CD4-positive, alpha-beta T cell (primary cell): ENCODE data around the gene RCOR2. TPM values are rescaled to one million over a fixed set of nuclear protein-coding genes. Genes with fewer than 3 reads are reported as not detected.
A peak's percentile ranks its signal among the peaks of the same experiment; 100 is the strongest.

Source experiments
- ATAC-seq: fragments of 200-7000 bp; cut with Tn5 transposase; one replicate; pipeline ENCODE4 v1.10.0; 2022; ENCODE audit warnings: mild to moderate bottlenecking; ENCODE audit not compliant: poor library complexity
- CTCF ChIA-PET: fragments of 350-600 bp; sonication (Branson Sonifier 250); formaldehyde crosslinking; loops from one replicate; lab custom pipeline; 2021; ENCODE audit warnings: antibody characterized with exemption, inconsistent platforms; lab: Charles Lee
- POLR2A ChIA-PET: fragments of 350-600 bp; sonication (Branson Sonifier 250); formaldehyde crosslinking; loops from one replicate; lab custom pipeline; 2021; ENCODE audit warnings: antibody characterized with exemption, inconsistent platforms; lab: Charles Lee
- DNase-seq, 14 experiments: peaks; one replicate each; pipeline ENCODE4 v3.0.0-alpha.2; 2013 to 2020; ENCODE audit warnings: mixed read lengths in 2 of 14
- H3K27ac ChIP-seq, 2 donors: one replicate each; pipeline versions ENCODE4 v1.5.1 to v1.7.0; 2013; ENCODE audit warnings: low read length in 2 of 2, low read depth in 1 of 2, mild to moderate bottlenecking in 1 of 2
- H3K27me3 ChIP-seq, 2 experiments: 1 replicate in 1 of 2; 2 replicates in 1 of 2; pipeline versions ENCODE4 v1.6.1 to v1.7.0; 2013; ENCODE audit warnings: low read length in 2 of 2, control low read depth in 1 of 2, mild to moderate bottlenecking in 1 of 2, moderate library complexity in 1 of 2; ENCODE audit not compliant: insufficient read depth in 2 of 2, control insufficient read depth in 1 of 2
- H3K36me3 ChIP-seq: one replicate; pipeline ENCODE4 v1.6.1; 2013; ENCODE audit warnings: low read length, control low read depth; ENCODE audit not compliant: insufficient read depth
- H3K4me1 ChIP-seq: one replicate; pipeline ENCODE4 v1.6.1; 2013; ENCODE audit warnings: low read length, control low read depth; ENCODE audit not compliant: insufficient read depth
- H3K4me3 ChIP-seq: one replicate; pipeline ENCODE4 v1.5.1; 2013; ENCODE audit warnings: mild to moderate bottlenecking, low read length, moderate library complexity
- H3K9me3 ChIP-seq, 2 experiments: 1 replicate in 1 of 2; 2 replicates in 1 of 2; pipeline versions ENCODE4 v1.6.1 to v1.7.0; 2013; ENCODE audit warnings: low read length in 2 of 2, mild to moderate bottlenecking in 2 of 2, control low read depth in 1 of 2, moderate library complexity in 1 of 2; ENCODE audit not compliant: control insufficient read depth in 1 of 2, insufficient read depth in 1 of 2
- H3K27ac Mint-ChIP-seq: one replicate; pipeline ENCODE4 v1.8.0; 2020; ENCODE audit warnings: mixed read lengths
- H3K27me3 Mint-ChIP-seq: one replicate; pipeline ENCODE4 v1.8.0; 2021; ENCODE audit warnings: mixed read lengths
- H3K36me3 Mint-ChIP-seq: one replicate; pipeline ENCODE4 v1.8.0; 2021; ENCODE audit warnings: low read depth, mixed read lengths
- H3K4me1 Mint-ChIP-seq: one replicate; pipeline ENCODE4 v1.8.0; 2021; ENCODE audit warnings: low read depth, mixed read lengths
- H3K4me3 Mint-ChIP-seq: one replicate; pipeline ENCODE4 v1.8.0; 2020; ENCODE audit warnings: mild to moderate bottlenecking, mixed read lengths
- H3K9me3 Mint-ChIP-seq: one replicate; pipeline ENCODE4 v1.8.0; 2020; ENCODE audit warnings: mixed read lengths
- intact Hi-C, 2 experiments: fragments of 100-400 bp; cut with DNase I in 1 of 2; cut with micrococcal nuclease in 1 of 2; formaldehyde crosslinking; loops; one replicate each; pipeline versions ENCODE4 v1.15.1 to v1.9.0; 2023 to 2025; cut with DNase I, micrococcal nuclease
- total RNA-seq, 174 experiments: library from RNA in 2 of 174; stranded (reverse) in 2 of 174; gene quantifications; one replicate each; pipeline ENCODE4 v1.2.3 and lab custom pipeline; 2021 to 2026
- TF ChIP-seq, protein P1 (sequence below): fragments of 200-600 bp; IDR thresholded peaks from one replicate; pipeline ENCODE4 v1.8.0; 2022; ENCODE audit warnings: antibody characterized with exemption, mild to moderate bottlenecking

Gene RCOR2
- total RNA-seq, 2 experiments from 2014 or later: not detected

DNA sequence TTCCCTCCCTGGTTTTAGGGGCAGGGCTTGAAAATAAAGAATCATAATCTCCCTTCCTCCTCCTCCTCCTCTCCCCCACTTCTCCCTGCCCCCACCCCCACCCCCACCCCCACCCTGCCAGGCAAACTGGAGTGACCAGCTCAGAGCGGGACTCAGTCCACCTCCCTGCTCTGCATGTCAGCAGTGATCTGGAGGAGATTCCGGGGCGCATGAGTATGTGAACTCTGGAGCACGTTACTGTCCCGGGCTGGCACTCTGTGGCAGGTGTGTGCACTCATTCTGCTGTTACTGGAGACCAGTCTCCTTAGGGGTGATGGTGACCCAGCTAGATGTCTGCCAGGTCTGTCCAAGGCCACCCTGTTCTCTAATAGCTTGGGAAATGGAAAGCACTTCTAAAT lies 44.2 kb downstream of the RCOR2 start:
- Histone ChIP-seq H3K4me1 (peaks cover 79% of the 10 kb centered on the region), H3K36me3 (peaks cover 16% of the 10 kb centered on the region), H3K4me3 (no peak overlapping the region), H3K27ac (no peak overlapping the region), H3K9me3 (no peaks in the 10 kb centered on the region), H3K27me3 (no peaks in the 10 kb centered on the region)
- H3K4me1 Mint-ChIP-seq: peaks cover 79% of the 10 kb centered on the region
- H3K4me3 Mint-ChIP-seq: peak overlapping the region; percentile 64
- TF ChIP-seq, protein P1, sequence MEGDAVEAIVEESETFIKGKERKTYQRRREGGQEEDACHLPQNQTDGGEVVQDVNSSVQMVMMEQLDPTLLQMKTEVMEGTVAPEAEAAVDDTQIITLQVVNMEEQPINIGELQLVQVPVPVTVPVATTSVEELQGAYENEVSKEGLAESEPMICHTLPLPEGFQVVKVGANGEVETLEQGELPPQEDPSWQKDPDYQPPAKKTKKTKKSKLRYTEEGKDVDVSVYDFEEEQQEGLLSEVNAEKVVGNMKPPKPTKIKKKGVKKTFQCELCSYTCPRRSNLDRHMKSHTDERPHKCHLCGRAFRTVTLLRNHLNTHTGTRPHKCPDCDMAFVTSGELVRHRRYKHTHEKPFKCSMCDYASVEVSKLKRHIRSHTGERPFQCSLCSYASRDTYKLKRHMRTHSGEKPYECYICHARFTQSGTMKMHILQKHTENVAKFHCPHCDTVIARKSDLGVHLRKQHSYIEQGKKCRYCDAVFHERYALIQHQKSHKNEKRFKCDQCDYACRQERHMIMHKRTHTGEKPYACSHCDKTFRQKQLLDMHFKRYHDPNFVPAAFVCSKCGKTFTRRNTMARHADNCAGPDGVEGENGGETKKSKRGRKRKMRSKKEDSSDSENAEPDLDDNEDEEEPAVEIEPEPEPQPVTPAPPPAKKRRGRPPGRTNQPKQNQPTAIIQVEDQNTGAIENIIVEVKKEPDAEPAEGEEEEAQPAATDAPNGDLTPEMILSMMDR: no peak
- H3K36me3 Mint-ChIP-seq: peaks cover 31% of the 10 kb centered on the region
- intact Hi-C loops: no loop called here
- ATAC-seq (no peak), DNase-seq (no peak)
- H3K27me3 Mint-ChIP-seq: no peaks in the 10 kb centered on the region
- peak overlapping the region; percentile 48 for H3K27ac Mint-ChIP-seq
- CTCF ChIA-PET: interaction anchor here (1.3 to 2.0 kb wide), 2 partner anchors 35 to 73 kb away, joined by 3 to 12 read pairs; partner anchors contain the start of gene MARK2
- POLR2A ChIA-PET: interaction anchor here (1.0 to 1.1 kb wide), 3 partner anchors 11 to 34 kb away, joined by 3 to 4 read pairs (median 3); partner anchors contain the start of gene MARK2
- H3K9me3 Mint-ChIP-seq: no peaks in the 10 kb centered on the region

DNA sequence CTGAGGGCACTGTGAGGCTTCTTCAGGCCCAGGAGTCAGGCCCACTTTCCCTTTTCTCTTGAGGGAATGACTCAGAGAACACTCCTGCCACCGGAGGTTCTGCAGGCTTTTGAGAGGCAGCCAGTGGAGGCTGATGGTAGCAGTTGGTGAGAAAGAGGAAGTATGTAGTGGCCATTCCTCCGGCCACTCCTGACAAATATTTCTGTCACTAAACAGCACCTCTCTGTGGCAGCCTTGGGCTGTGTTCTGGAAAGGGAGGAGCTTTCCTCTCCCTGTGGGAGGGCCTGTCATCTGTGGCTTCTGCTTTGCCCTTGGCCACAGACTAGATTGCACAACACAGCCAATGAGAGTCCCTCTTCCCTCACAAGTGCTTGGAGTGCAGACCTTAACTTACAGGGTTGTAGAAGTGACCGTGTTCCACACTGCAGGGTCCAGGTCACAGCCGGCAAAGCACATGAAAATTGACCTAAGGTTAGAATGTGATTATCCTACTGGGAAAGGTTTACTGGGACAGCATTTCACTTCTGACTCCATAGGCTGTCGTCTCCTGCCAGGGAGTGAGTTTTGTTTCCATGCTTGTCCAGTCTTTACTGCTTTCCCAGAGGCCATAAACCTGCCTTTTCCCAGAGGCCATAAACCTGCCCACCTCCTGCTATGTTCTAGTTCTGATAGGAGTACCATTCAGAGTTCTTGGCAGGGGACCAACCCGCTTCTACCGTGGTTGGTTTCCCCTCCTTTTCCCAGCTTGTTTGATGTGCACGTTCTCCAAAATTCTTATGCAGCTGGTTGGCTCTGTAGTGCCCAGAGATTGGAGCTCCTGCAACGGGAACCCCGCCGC lies 44.8 kb downstream of the RCOR2 start:
- intact Hi-C loops: no loop called here
- peak in 10 of 14 experiments; percentile 15 to 80 (median 32) for DNase-seq
- ChIA-PET POLR2A (interaction anchor here (1.1 kb wide), 1 partner anchor 34 kb away, joined by 3 read pairs; the partner anchor contains the start of gene MARK2), CTCF (interaction anchor here (1.3 to 2.0 kb wide), 2 partner anchors 34 to 74 kb away, joined by 3 to 12 read pairs; partner anchors contain the start of gene MARK2)
- Histone ChIP-seq H3K27ac (no peak overlapping the region), H3K9me3 (no peaks in the 10 kb centered on the region), H3K4me3 (no peak overlapping the region), H3K36me3 (peaks cover 18% of the 10 kb centered on the region), H3K27me3 (no peaks in the 10 kb centered on the region), H3K4me1 (peaks cover 80% of the 10 kb centered on the region)
- Mint-ChIP-seq H3K4me1 (peaks cover 83% of the 10 kb centered on the region), H3K27ac (peak overlapping the region; percentile 33), H3K27me3 (no peaks in the 10 kb centered on the region), H3K36me3 (peaks cover 30% of the 10 kb centered on the region), H3K4me3 (peak overlapping the region; percentile 49), H3K9me3 (no peaks in the 10 kb centered on the region)
- TF ChIP-seq, protein P1: no peak
- ATAC-seq: peak; percentile 71

DNA sequence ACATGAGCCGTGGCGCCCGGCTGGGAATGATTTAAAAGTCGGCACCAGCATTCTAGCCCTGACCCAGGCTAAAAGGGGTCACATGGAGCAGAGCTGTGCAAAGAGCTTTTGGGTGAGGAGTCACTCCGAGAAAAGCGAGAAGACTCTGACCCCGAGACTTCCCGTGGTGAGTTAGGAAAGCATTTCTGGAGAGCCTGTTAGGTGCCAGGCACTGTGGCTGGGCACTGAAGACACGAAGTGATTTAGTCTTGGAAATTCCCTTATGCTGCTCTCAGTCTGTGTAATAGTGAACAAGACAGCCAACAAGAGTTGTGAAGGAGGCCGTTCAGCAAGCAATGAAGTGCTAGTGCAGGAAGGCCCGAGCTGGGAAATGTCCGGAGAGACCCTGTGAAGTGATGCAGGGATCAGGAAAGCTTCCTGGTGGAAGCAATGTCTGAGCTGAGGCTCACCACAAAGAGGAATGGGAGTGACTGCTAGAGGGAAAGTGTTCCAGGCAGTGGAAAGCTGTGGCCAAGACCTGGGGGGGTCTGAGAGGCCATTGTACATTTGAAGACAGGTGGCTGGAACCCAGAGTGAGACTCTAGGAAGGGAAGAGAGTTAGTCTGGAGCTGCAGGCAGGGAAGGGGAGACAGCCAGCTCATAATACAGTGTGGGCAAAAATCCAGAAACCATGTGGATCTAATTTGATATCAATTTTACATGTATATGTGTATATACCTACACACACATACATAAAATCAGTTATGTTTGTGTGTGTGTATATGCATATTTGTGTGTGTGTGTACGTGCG lies 46.4 kb downstream of the RCOR2 start:
- TF ChIP-seq, protein P1: no peak
- intact Hi-C loops: no loop called here
- Mint-ChIP-seq H3K27ac (peak overlapping the region; percentile 92), H3K4me1 (peaks cover 87% of the 10 kb centered on the region), H3K27me3 (no peaks in the 10 kb centered on the region), H3K36me3 (peaks cover 27% of the 10 kb centered on the region), H3K9me3 (no peaks in the 10 kb centered on the region), H3K4me3 (peak overlapping the region; percentile 70)
- ChIA-PET POLR2A (interaction anchor here (0.9 to 2.3 kb wide), 5 partner anchors 10 to 21 kb away, joined by 3 to 8 read pairs (median 3); no protein-coding TSS in a partner anchor), CTCF (interaction anchor here (1.7 kb wide), 1 partner anchor 32 kb away, joined by 4 read pairs; the partner anchor contains the start of gene MARK2)
- Histone ChIP-seq H3K9me3 (no peaks in the 10 kb centered on the region), H3K36me3 (peaks cover 5% of the 10 kb centered on the region), H3K4me1 (peaks cover 93% of the 10 kb centered on the region), H3K27ac (peak overlapping the region in 1 of 2 donors; percentile 47), H3K27me3 (no peaks in the 10 kb centered on the region), H3K4me3 (no peak overlapping the region)
- ATAC-seq (no peak), DNase-seq (peak in 2 of 14 experiments; percentile 45 to 55)
